KOPT-K1 (cell line): ENCODE data around the gene CDT1.

ENCODE experiments used
- H3K27ac ChIP-seq: fragments of 200-600 bp; sonication (generic); 2 replicates; pipeline ENCODE4 v1.5.1; 2016; ENCODE audit warnings: antibody characterized with exemption, mild to moderate bottlenecking, low read depth, low read length; ENCODE audit not compliant: poor library complexity, severe bottlenecking
- H3K36me3 ChIP-seq: fragments of 200-600 bp; sonication (generic); 2 replicates; pipeline ENCODE4 v1.5.1; 2017; ENCODE audit warnings: antibody characterized with exemption, mild to moderate bottlenecking, low read length, moderate library complexity; ENCODE audit not compliant: insufficient read depth
- H3K9me3 ChIP-seq: fragments of 200-600 bp; sonication (generic); 2 replicates; pipeline ENCODE4 v1.5.1; 2017; ENCODE audit warnings: antibody characterized with exemption, low read length, mild to moderate bottlenecking; ENCODE audit not compliant: insufficient read depth, poor library complexity, severe bottlenecking

Gene CDT1

DNA sequence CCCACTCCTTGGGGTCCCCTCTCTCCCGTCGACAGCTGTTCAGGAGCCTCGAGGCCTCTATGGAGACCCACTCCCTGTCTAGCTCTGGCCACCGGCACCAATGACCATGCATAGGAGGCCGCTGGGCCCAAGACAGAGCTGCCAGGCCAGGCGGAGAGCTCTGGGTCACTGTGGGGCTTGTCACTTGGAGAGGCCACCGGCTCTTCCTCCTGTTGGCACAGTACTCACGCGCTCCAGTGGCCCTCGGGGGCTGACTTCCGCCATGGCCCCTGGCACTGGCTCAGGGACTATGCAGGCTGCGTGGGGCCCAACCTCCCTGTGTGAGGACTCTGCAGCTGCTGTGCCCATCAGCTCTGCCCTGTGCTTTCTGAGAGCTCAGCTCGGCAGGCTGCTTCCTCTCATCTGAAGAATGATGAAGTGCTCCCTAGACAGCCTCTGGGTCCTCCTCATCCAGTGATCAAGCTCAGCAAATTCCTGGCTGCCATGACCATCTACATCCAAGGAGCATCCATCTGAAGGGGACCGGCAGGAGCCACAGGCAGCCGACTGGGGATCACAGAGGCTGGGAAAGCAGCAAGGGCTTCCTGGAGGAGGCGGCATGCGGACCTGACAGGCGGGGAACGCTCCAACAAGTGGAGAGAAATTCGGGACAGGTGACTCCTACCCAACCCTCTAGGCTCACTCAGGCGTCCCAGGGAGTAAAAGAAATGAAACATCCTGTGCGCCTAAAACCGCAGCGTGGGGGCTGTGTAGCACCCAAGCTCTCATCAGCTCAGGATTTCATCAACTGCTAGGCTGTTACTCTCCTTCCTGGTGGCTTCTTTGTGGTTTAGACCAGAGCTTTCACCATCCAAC, 36.4 kb downstream of the CDT1 start:
- no peak overlapping the region for H3K27ac ChIP-seq
- H3K36me3 ChIP-seq: no peaks in the 10 kb centered on the region
- H3K9me3 ChIP-seq: no peaks in the 10 kb centered on the region

DNA sequence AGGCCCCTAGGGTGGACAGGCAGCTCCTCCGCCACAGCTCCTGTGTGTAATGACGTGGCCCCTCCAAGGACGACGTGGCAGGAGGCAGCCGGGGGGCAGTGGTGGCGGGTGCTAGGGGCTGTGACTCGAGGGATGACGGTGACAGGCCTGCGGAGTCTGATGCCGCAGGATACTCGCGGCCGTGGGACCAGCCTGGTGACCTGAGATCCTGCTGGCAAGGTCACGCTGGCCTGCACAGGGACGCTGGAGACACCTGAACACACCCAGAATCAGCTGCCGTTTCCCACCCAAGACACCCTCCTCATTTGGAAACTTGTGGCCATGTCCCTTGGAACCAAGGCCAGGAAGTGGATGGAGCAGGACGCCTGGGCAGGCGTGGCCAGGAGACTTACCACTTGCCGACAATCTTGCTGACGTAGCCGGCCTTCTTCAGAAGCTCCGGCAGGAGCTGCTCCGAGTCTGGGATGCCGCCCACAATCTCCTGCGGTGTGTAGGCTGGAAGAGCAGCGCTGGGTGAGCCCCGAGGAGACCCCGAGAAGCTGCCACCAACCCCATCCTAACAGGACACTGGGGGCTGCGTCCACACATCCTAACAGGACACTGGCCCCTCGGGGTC, 37.1 kb downstream of the CDT1 start:
- no peaks in the 10 kb centered on the region for H3K36me3 ChIP-seq
- no peak overlapping the region for H3K27ac ChIP-seq
- H3K9me3 ChIP-seq: no peaks in the 10 kb centered on the region

DNA sequence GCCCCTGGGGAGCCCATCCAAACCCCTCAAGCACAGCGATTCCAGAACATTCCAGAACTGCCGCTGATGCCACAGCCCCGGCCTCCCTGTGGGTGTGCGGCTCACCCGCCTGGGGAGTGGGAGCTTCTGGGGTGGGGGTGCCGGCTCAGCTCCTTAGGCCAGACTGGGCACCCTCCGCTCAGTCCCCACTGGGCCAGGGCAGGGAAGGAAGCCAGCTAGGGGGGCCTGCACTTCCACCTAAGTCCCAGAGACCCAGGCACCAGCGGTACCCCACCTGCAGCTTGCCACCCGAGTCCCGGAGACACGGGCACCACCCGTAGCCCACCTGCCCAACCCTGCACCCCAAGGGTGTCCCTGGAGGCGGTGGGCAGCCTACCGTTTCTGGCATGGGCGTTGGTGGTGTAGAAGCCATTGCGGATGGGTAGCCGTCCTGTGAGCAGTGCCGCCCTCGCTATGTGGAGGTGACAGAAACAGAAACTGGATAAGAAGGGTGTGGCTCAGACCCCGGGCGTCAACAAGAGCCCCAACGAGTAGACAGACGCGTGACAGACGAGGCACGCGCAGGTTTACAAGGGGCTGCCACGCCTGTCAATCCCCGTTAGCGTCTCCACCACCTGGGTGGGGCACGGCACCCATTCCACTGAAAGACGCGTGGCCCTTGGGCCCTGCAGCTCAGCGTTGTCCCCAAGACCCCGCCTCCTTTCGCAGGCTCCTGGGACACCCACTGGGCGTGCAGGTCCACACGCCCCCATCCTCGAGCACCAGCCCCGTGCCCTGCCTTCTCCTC, 38.1 kb downstream of the CDT1 start:
- Histone ChIP-seq H3K9me3 (no peaks in the 10 kb centered on the region), H3K27ac (no peak overlapping the region), H3K36me3 (no peaks in the 10 kb centered on the region)

- H3K27ac ChIP-seq: no peak overlapping the region
- H3K9me3 ChIP-seq: no peaks in the 10 kb centered on the region
- no peaks in the 10 kb centered on the region for H3K36me3 ChIP-seq
Observed at GRCh38 chr16:88842308-88842756, 38.7 kb downstream of the CDT1 start.

GRCh38 chr16:88842806-88843205, 39.2 kb downstream of the CDT1 start:
- Histone ChIP-seq H3K36me3 (no peaks in the 10 kb centered on the region), H3K9me3 (no peaks in the 10 kb centered on the region), H3K27ac (no peak overlapping the region)

- H3K9me3 ChIP-seq: no peaks in the 10 kb centered on the region
- no peaks in the 10 kb centered on the region for H3K36me3 ChIP-seq
- H3K27ac ChIP-seq: no peak overlapping the region
Observed at GRCh38 chr16:88843256-88843655, 39.7 kb downstream of the CDT1 start.

DNA sequence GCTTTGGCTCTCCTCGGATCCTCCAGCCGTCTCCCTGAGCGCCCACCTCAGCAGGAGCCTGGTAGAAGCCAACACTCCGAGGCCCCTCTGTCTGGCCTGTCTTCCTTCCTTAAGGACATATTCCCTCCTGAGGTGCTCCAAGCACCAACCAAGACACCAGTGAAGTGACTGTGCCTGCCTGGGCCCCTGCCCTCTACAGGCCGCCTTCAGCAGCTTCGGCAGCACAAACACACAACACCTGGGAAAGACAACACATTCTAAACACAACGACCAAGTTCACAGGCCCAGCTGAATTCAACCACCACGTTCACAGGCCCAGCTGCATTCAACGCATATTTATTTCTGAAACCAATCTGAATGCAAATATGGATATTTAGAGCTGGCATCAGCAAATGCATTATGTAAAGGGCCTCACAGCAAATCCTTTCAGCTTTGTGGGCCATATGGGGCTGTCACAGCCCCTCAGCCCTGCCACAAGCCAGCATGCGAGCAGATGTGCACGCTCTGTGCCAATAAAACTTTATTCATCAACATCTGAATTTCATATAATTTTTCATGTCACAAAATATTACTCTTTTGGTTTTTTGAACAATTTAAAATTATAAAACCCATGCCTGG, 40.9 kb downstream of the CDT1 start:
- no peaks in the 10 kb centered on the region for H3K36me3 ChIP-seq

DNA sequence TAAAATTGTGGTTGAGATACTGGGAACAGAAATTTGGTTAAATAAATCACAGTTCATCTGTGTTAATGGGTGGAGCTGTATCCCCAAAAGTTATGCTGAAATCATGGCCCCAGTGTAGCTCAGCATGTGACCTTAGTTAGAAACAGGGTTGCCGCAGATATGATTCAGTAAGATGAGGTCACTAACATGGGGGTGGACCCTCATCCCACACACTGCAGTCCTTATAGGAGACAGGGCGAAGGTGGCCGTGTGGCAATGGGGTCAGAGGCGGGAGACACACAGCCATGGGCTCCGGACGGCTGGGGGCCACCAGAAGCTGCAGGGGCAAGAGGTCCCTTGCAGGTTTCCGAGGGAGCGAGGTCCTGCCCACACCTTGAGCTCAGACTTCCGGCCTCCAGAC, 42.5 kb downstream of the CDT1 start:
- no peaks in the 10 kb centered on the region for H3K9me3 ChIP-seq
- H3K27ac ChIP-seq: no peak overlapping the region
- no peaks in the 10 kb centered on the region for H3K36me3 ChIP-seq

More for the DNA sequence above, 40.9 kb downstream of the CDT1 start:
- Histone ChIP-seq H3K27ac (no peak overlapping the region), H3K9me3 (no peaks in the 10 kb centered on the region)

GRCh38 chr16:88847654-88848053, 44.1 kb downstream of the CDT1 start:
- H3K27ac ChIP-seq: no peak overlapping the region
- H3K9me3 ChIP-seq: no peaks in the 10 kb centered on the region
- no peaks in the 10 kb centered on the region for H3K36me3 ChIP-seq

GRCh38 chr16:88848557-88848956, 45.0 kb downstream of the CDT1 start:
- no peaks in the 10 kb centered on the region for H3K9me3 ChIP-seq
- H3K36me3 ChIP-seq: no peaks in the 10 kb centered on the region
- no peak overlapping the region for H3K27ac ChIP-seq

GRCh38 chr16:88850531-88851199, 47.1 kb downstream of the CDT1 start:
- H3K36me3 ChIP-seq: no peaks in the 10 kb centered on the region
- no peaks in the 10 kb centered on the region for H3K9me3 ChIP-seq
- H3K27ac ChIP-seq: no peak overlapping the region

GRCh38 chr16:88851616-88852015, 48.0 kb downstream of the CDT1 start:
- Histone ChIP-seq H3K9me3 (no peaks in the 10 kb centered on the region), H3K36me3 (no peaks in the 10 kb centered on the region), H3K27ac (no peak overlapping the region)

GRCh38 chr16:88853325-88853941, 49.8 kb downstream of the CDT1 start:
- H3K9me3 ChIP-seq: no peaks in the 10 kb centered on the region
- no peaks in the 10 kb centered on the region for H3K36me3 ChIP-seq
- no peak overlapping the region for H3K27ac ChIP-seq
